HS-27A (cell line): ENCODE data around the gene CDH6.

Experiments
- DNase-seq: peaks from one replicate; pipeline ENCODE4 v3.0.0-alpha.2; 2012; ENCODE audit warnings: low read depth, missing footprints

The CDH6 gene

DNA sequence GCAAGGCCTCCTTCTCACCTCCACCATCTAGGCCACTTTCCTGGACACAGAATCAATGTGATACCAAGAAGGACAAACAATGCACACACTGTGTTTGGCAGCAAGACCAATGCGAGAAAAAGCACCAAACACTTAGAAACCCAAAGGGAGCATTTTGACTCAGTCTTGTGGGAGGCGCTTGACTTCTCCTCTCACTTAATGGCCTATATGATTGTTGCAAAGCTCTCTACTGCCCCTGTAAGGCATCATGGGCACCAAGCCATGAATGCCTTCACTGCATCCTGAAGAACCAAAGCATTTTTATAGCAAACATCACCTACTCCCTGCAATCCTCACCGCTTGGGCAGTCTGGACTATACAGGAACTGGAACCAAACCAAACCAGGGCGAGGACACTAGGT, 57.5 kb downstream of the CDH6 start:
- no peak for DNase-seq

GRCh38 chr5:31255041-31255440, 61.6 kb downstream of the CDH6 start:
- no peak for DNase-seq

GRCh38 chr5:31268256-31268655, 74.8 kb downstream of the CDH6 start:
- no peak for DNase-seq

DNA sequence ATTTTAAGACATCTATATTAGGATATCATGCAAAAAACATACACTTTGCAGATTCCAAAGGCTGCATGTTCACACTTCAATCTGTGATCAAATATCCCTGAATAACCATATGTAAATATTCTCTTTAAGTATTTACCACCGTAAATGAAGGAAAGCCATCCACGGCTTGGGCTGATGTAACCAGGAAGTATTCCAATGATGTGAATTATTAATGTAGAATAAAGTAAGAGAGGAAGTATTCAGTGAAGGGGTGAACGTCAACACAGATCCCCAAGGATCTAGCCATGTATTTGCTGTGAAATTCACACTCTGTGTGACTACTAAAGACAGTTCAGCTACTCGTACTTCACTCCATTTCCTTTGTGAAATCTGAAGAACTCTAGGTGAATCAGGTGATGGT, 75.2 kb downstream of the CDH6 start:
- no peak for DNase-seq

DNA sequence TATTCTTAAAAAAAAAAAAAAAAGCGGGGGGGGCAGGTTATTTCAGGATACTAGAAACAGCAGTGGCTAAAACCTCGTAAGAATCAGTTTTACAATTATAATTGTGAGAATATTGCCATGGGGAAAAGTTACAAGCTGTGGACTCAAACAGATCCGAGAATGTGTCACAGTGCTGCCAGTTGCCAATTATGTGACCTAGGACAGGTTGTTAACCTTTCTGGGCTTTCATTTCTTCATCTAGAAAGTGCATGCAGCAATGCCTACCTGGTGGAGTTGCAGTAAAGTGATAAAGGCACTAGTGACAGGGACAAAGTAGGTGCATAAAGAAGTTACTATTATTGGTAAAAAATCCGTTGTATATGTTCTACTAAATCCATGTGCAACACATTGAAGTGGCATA, 75.8 kb downstream of the CDH6 start:
- no peak for DNase-seq

- DNase-seq, result no peak
Measured at GRCh38 chr5:31270396-31270795, 76.9 kb downstream of the CDH6 start.

DNA sequence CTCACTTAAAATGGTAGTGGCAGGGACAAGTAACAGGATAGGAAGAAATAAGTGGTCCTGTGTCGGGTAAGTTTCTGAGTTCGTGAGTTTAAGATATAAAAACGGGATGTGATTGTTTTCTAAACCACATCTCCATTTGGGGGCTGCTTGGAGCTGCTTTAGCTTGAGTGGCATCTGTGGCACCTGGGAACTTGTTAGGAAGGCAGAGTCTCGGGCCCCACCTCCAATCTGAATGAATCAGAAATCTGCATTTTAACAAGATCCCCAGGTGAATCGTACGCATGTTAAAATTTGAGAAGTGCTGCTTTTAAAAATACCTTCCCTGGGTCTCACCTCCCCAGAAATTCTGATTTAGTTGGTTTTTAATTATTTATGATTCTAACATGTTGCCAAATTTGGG, 78.1 kb downstream of the CDH6 start:
- DNase-seq, result no peak

GRCh38 chr5:31273161-31273560, 79.7 kb downstream of the CDH6 start:
- no peak for DNase-seq

DNA sequence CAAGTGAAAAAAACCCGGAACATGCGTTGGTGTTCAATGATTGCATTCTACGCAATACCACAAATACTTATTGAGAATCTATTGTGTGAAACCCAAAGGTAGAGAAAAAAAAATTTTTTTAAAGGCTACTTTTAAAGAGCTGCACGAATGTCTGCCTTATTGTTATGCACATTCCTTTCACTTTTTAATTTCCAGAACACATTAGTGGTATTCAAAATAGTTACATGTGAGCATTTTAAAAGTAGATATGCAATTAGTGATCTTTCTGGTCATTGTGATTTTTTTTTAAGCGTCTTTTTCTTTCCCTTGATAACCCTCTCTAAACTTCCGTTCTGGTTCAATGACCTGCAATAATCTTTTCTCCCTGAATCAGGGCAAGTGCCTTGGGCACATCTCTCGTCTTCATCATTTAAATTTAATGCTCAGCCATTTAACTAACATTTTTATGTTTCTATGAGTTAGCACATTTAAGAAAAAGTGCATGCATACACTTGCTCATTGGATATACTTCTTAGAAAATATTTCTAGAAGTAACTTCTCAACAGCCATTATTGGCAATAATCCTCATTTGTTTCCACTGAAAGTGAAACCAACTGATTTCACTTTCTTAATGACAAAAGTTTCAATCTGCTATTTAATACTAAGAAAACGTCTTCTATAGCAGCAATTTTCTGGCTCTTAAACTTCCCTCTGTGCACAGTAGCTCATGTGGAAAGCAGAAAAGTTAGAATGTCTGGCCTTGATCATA, 80.3 kb downstream of the CDH6 start:
- no peak for DNase-seq

GRCh38 chr5:31280210-31280609, 86.7 kb downstream of the CDH6 start:
- no peak for DNase-seq

- DNase-seq, result no peak
Measured at GRCh38 chr5:31283326-31283725, 89.8 kb downstream of the CDH6 start.

DNA sequence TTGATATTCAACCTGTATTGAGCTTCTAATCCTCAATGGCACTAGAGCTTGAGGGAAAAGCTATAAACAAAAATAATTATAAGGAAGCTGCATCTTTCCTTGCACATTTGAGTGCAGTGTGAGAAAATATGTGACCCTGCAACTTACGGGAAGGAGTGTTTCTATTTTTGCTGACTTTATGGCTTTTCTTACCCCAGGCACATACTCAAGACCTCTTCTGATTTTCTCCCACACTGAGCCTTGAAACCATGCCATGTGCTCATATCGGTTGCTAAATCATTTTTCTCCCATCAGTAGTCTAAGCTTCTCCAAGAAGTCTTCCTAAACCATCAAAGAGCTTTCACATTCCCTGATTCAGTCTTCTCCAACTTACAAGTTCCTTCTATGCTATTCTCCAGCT, 91.5 kb downstream of the CDH6 start:
- DNase-seq, result no peak

- no peak for DNase-seq
Measured at GRCh38 chr5:31287985-31288384, 94.5 kb downstream of the CDH6 start.

DNA sequence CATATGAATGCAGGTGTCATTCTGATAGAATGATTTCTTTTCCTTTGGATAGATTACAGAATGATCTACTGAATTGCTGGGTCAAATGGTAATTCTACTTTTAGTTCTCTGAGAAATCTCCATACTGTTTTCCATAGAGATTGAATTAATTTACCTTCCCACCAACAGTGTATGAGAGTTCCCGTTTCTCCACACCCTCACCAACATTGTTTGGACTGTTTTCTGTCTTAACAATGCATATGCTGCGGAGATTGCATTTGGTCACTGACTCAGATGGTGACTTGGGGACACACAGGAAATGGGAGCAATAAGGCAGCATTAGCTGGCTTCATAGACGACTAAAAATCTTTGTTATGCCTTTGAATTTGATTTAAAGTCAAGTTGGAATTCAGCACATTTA, 95.9 kb downstream of the CDH6 start:
- no peak for DNase-seq

GRCh38 chr5:31291323-31291854, 97.9 kb downstream of the CDH6 start:
- no peak for DNase-seq

GRCh38 chr5:31300501-31300900, 107.0 kb downstream of the CDH6 start:
- DNase-seq, result peak; percentile 31

DNA sequence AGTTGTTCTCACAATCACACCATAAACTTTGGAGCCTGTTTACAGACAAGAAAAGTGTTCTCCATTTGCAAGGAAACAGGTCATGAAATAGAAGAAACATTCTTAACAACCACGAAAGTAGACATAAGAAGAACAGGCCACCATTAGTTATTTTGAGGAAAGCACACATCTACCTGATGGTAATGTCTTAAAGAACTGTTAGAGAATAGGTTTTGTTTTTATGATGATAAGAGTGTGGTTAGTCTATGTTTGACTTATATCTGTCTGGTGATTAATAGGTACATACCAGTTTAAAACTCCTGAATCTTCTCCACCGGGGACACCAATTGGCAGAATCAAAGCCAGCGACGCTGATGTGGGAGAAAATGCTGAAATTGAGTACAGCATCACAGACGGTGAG, 108.3 kb downstream of the CDH6 start:
- DNase-seq, result no peak

DNA sequence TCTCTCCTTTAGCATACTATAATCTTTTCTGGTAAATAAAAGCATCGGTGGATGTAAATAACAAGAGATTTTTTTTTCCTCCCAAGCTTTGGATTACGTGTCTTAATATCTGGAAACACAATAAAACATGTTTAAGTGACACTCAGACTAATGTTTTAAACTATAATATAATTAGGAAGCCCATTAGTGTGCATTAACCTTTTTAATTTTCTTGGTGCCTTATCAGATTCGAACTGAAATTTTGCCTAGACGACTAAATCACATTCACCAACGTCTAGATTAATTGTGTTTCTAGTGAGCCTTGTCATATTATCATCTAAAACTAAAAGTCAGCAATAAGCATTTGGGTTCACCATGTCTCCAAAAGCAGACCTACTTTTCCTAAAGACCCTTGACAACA, 110.2 kb downstream of the CDH6 start:
- no peak for DNase-seq

GRCh38 chr5:31317665-31318064, 124.2 kb downstream of the CDH6 start:
- no peak for DNase-seq

- DNase-seq, result no peak
Measured at GRCh38 chr5:31319335-31319734, 125.8 kb downstream of the CDH6 start.

- no peak for DNase-seq
Measured at GRCh38 chr5:31322946-31323345, 129.5 kb downstream of the CDH6 start.

GRCh38 chr5:31324842-31325241, 131.4 kb downstream of the CDH6 start:
- DNase-seq, result no peak

DNA sequence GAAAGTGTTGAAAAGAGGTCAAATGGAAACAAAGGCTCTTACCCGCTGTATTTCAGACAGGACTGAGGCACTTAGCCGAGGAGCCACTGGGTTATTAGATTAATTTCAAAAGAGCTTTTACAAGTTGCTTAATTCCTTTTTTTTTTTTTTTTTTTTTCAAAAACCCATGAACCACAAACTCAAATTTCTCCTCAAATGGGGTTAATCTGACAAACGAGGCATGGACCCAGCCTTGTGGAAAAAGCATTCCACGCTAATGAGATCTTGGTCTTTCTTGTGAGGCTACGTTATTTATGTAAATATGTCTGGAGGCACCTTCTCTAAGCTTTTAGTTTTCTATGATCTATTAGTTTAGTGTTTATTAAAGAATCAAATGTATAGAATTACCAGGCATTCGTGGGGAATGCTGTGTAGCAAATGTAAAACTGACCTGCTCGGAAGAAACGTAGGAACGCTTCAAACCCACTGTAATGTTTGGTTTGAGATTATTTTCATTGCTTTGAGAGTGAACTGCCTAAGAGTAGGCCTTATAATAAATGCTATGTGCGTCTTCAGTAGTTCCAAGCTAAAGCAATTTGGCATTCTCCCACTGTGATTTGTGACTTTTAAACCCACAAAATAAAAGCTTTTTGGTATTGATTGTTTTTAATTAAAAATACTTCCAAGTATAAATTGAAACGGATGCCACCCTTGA, 134.7 kb downstream of the CDH6 start:
- DNase-seq, result no peak

GRCh38 chr5:31329715-31330114, 136.2 kb downstream of the CDH6 start:
- DNase-seq, result no peak
